NCI-H345 (cell line): Measurements from ENCODE around the gene SPPL2A.
"Not testable (repeated sequence)": the region's sequence is repeated elsewhere in the genome, so short reads cannot be mapped to it uniquely, and the experiment has no call there.

Experiments used
- DNase-seq: peaks from one replicate; lab custom pipeline; 2025; lab: John Stamatoyannopoulos, UW

Gene SPPL2A

GRCh38 chr15:50767332-50767861, 1.9 kb upstream of the SPPL2A start:
- DNase-seq, result no peak

- no peak for DNase-seq
Measured at GRCh38 chr15:50764461-50765194, 878 bp downstream of the SPPL2A start.

- no peak for DNase-seq
Measured at GRCh38 chr15:50758712-50759205, 6.7 kb downstream of the SPPL2A start.

GRCh38 chr15:50753463-50753862, 12.0 kb downstream of the SPPL2A start:
- no peak for DNase-seq

- DNase-seq, result no peak
Measured at GRCh38 chr15:50751394-50751793, 14.1 kb downstream of the SPPL2A start.

GRCh38 chr15:50750227-50750705, 15.2 kb downstream of the SPPL2A start:
- DNase-seq, result no peak

- no peak for DNase-seq
Measured at GRCh38 chr15:50747523-50747922, 18.0 kb downstream of the SPPL2A start.

GRCh38 chr15:50744601-50745000, 20.9 kb downstream of the SPPL2A start:
- DNase-seq, result no peak

- DNase-seq, result no peak
Measured at GRCh38 chr15:50740955-50741354, 24.6 kb downstream of the SPPL2A start.

GRCh38 chr15:50736823-50737222, 28.7 kb downstream of the SPPL2A start:
- no peak for DNase-seq

GRCh38 chr15:50735156-50735555, 30.4 kb downstream of the SPPL2A start:
- no peak for DNase-seq

- no peak for DNase-seq
Measured at GRCh38 chr15:50726315-50726714, 39.2 kb downstream of the SPPL2A start.

- no peak for DNase-seq
Measured at GRCh38 chr15:50718700-50719125, 46.8 kb downstream of the SPPL2A start.

GRCh38 chr15:50712018-50712417, 53.5 kb downstream of the SPPL2A start:
- no peak for DNase-seq

GRCh38 chr15:50710585-50710984, 54.9 kb downstream of the SPPL2A start:
- DNase-seq, result no peak

- no peak for DNase-seq
Measured at GRCh38 chr15:50707878-50708427, 57.6 kb downstream of the SPPL2A start.

- DNase-seq, result no peak
Measured at GRCh38 chr15:50702762-50703334, 62.7 kb downstream of the SPPL2A start.

- no peak for DNase-seq
Measured at GRCh38 chr15:50698101-50698500, 67.4 kb downstream of the SPPL2A start.

GRCh38 chr15:50697109-50697797, 68.3 kb downstream of the SPPL2A start:
- DNase-seq, result no peak

GRCh38 chr15:50694634-50695165, 70.8 kb downstream of the SPPL2A start:
- DNase-seq, result not testable (repeated sequence)

GRCh38 chr15:50687302-50687902, 78.1 kb downstream of the SPPL2A start:
- DNase-seq, result no peak
